Thyroid gland (tissue), 4 donors: Measurements from ENCODE around the gene IFNA6. TPM values are rescaled to one million over a fixed set of nuclear protein-coding genes. Genes with fewer than 3 reads are reported as not detected.

Experiments
- DNase-seq, 2 donors: peaks; one replicate each; pipeline ENCODE4 v3.0.0-alpha.2; 2019
- H3K27ac ChIP-seq, 3 donors: fragments of 200-600 bp; sonication (generic); 1 replicate in 2 of 3; 2 replicates in 1 of 3; pipeline ENCODE4 v1.5.1; 2016 to 2019; ENCODE audit warnings: mild to moderate bottlenecking in 1 of 3, moderate library complexity in 1 of 3
- H3K27me3 ChIP-seq: fragments of 200-600 bp; sonication (generic); one replicate; pipeline ENCODE4 v1.5.1; 2019
- H3K36me3 ChIP-seq, 2 donors: fragments of 200-600 bp; sonication (generic); one replicate each; pipeline ENCODE4 v1.5.1; 2016 to 2019
- H3K4me1 ChIP-seq, 2 donors: fragments of 200-600 bp; sonication (generic); one replicate each; pipeline ENCODE4 v1.5.1; 2017 to 2019
- H3K4me3 ChIP-seq, 3 donors: fragments of 200-600 bp; sonication (generic); replicated peaks in 1 of 3; 1 replicate in 2 of 3; 2 replicates in 1 of 3; pipeline ENCODE4 v1.5.1; 2016; ENCODE audit warnings: mild to moderate bottlenecking in 1 of 3
- H3K9me3 ChIP-seq: fragments of 200-600 bp; sonication (generic); one replicate; pipeline ENCODE4 v1.5.1; 2017
- POLR2A ChIP-seq, 2 donors: fragments of 450-650 bp; IDR thresholded peaks; one replicate each; pipeline ENCODE4 v1.6.1; 2017; ENCODE audit warnings: antibody characterized with exemption in 2 of 2, mild to moderate bottlenecking in 2 of 2, moderate library complexity in 1 of 2
- WGBS, 2 donors: methylation state at CpG; one replicate each; pipeline ENCODE4 v1.1.5; 2017; 5-methylcytosine and 5-hydroxymethylcytosine counted together
- intact Hi-C: fragments of 100-400 bp; cut with DNase I; formaldehyde crosslinking; loops from one replicate; pipeline ENCODE4 v1.15.1; 2023
- total RNA-seq, 4 donors: library from RNA; depleted of rRNA; stranded (reverse); fragments of >200 nt; gene quantifications; one replicate each; pipeline ENCODE4 v1.2.3, GENCODE V29; 2016
- TF ChIP-seq, protein P1 (sequence below), 6 experiments: fragments of 200-600 bp in 3 of 6; fragments of 450-650 bp in 3 of 6; sonication (generic) in 3 of 6; IDR thresholded peaks; one replicate each; pipeline ENCODE4 v1.5.1; 2016 to 2019; ENCODE audit warnings: antibody characterized with exemption in 6 of 6, mild to moderate bottlenecking in 2 of 6, inconsistent platforms in 1 of 6, moderate library complexity in 1 of 6

IFNA6 gene
- total RNA-seq, 4 donors from 2014 or later: not detected

- 16 to 22% methylated on average over 7 of the region's 7 CpGs for WGBS, 2 donors
- TF ChIP-seq, protein P1, sequence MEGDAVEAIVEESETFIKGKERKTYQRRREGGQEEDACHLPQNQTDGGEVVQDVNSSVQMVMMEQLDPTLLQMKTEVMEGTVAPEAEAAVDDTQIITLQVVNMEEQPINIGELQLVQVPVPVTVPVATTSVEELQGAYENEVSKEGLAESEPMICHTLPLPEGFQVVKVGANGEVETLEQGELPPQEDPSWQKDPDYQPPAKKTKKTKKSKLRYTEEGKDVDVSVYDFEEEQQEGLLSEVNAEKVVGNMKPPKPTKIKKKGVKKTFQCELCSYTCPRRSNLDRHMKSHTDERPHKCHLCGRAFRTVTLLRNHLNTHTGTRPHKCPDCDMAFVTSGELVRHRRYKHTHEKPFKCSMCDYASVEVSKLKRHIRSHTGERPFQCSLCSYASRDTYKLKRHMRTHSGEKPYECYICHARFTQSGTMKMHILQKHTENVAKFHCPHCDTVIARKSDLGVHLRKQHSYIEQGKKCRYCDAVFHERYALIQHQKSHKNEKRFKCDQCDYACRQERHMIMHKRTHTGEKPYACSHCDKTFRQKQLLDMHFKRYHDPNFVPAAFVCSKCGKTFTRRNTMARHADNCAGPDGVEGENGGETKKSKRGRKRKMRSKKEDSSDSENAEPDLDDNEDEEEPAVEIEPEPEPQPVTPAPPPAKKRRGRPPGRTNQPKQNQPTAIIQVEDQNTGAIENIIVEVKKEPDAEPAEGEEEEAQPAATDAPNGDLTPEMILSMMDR (IDR thresholded peaks at IDR 0.05): peak in 4 of 6 experiments; percentile 46 to 60 (median 56)
- no peak for TF ChIP-seq POLR2A (IDR thresholded peaks at IDR 0.05)
- DNase-seq: peak; percentile 28 to 36
Measured at GRCh38 chr9:21317956-21318923, 32.4 kb downstream of the IFNA6 start.

DNA sequence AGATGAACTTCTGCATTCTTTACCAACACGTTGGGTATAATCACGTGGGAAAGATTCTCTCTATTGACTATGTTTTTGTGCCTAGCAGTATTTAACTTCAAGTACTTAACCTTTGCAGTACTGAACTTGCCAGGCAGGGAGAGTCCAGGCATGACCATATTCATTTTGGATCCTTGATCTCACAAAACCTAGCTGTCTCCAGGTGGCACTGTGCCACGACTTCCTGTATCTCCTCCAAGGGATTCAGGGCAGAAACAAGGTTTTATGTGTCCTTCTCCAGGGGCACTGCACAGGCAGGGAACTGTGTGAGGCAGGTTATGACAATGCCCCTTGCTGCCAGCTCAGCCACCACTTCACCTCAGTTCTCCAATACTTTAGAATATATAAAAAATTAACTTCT lies 33.8 kb downstream of the IFNA6 start:
- H3K4me1 ChIP-seq: peaks cover 3 to 11% of the 10 kb centered on the region in 2 donors
- no peaks in the 10 kb centered on the region for H3K27me3 ChIP-seq
- H3K4me3 ChIP-seq: no peak overlapping the region
- H3K27ac ChIP-seq: no peak overlapping the region
- no peaks in the 10 kb centered on the region for H3K36me3 ChIP-seq
- TF ChIP-seq, protein P1 (IDR thresholded peaks at IDR 0.05): no peak
- TF ChIP-seq POLR2A (IDR thresholded peaks at IDR 0.05): no peak
- DNase-seq: peak; percentile 20 to 22
- intact Hi-C loops: loop anchor here (10.0 kb wide), 1 partner anchor 62 kb away; no protein-coding TSS in a partner anchor
- WGBS, 2 donors: 10 to 14% methylated on average over 3 of the region's 3 CpGs
- H3K9me3 ChIP-seq: no peaks in the 10 kb centered on the region

More at GRCh38 chr9:21317956-21318923, 32.4 kb downstream of the IFNA6 start:
- intact Hi-C loops: loop anchor here (10.0 kb wide), 1 partner anchor 63 kb away; no protein-coding TSS in a partner anchor
- H3K36me3 ChIP-seq: no peaks in the 10 kb centered on the region
- no peaks in the 10 kb centered on the region for H3K9me3 ChIP-seq
- H3K4me3 ChIP-seq: no peak overlapping the region
- no peak overlapping the region for H3K27ac ChIP-seq
- peaks cover 3 to 11% of the 10 kb centered on the region in 2 donors for H3K4me1 ChIP-seq
- no peaks in the 10 kb centered on the region for H3K27me3 ChIP-seq

GRCh38 chr9:21316032-21316842 lies 34.5 kb downstream of the IFNA6 start:
- no peak overlapping the region for H3K4me3 ChIP-seq
- peak in 1 of 2 donors; percentile 1 for DNase-seq
- TF ChIP-seq POLR2A (IDR thresholded peaks at IDR 0.05): no peak
- TF ChIP-seq, protein P1 (IDR thresholded peaks at IDR 0.05): no peak
- WGBS, 2 donors: 19 to 25% methylated on average over 8 of the region's 8 CpGs
- intact Hi-C loops: loop anchor here (10.0 kb wide), 1 partner anchor 61 kb away; no protein-coding TSS in a partner anchor
- no peak overlapping the region for H3K27ac ChIP-seq
- peaks cover 3 to 11% of the 10 kb centered on the region in 2 donors for H3K4me1 ChIP-seq
- no peaks in the 10 kb centered on the region for H3K27me3 ChIP-seq
- H3K36me3 ChIP-seq: no peaks in the 10 kb centered on the region
- H3K9me3 ChIP-seq: no peaks in the 10 kb centered on the region

- Histone ChIP-seq H3K9me3 (no peaks in the 10 kb centered on the region), H3K36me3 (no peaks in the 10 kb centered on the region), H3K27me3 (no peaks in the 10 kb centered on the region), H3K27ac (no peak overlapping the region), H3K4me1 (peaks cover 3 to 11% of the 10 kb centered on the region in 2 donors), H3K4me3 (no peak overlapping the region)
- WGBS, 2 donors: 85 to 87% methylated on average over 2 of the region's 2 CpGs
- TF ChIP-seq, protein P1 (IDR thresholded peaks at IDR 0.05): no peak
- no peak for TF ChIP-seq POLR2A (IDR thresholded peaks at IDR 0.05)
- DNase-seq: no peak
- intact Hi-C loops: loop anchor here (10.0 kb wide), 1 partner anchor 59 kb away; no protein-coding TSS in a partner anchor
Measured at GRCh38 chr9:21314152-21314551, 36.5 kb downstream of the IFNA6 start.
